Type B pancreatic cell (in vitro differentiated cells): Measurements from ENCODE around the gene PRRC1. TPM values are rescaled to one million over a fixed set of nuclear protein-coding genes. Genes with fewer than 3 reads are reported as not detected.
A peak's percentile ranks its signal among the peaks of the same experiment; 100 is the strongest.
"Not testable (repeated sequence)": the region's sequence is repeated elsewhere in the genome, so short reads cannot be mapped to it uniquely, and the experiment has no call there.

Source experiments
- DNase-seq: peaks from one replicate; pipeline ENCODE4 v3.0.0; 2021; ENCODE audit warnings: mixed read lengths; ENCODE audit not compliant: unreplicated experiment; ENCODE audit errors: extremely low spot score
- H3K27ac Mint-ChIP-seq: 2 replicates; pipeline ENCODE4 v1.8.0; 2021; ENCODE audit warnings: mild to moderate bottlenecking, mixed read lengths
- H3K27me3 Mint-ChIP-seq: 2 replicates; pipeline ENCODE4 v1.8.0; 2021; ENCODE audit warnings: mixed read lengths
- H3K36me3 Mint-ChIP-seq: 2 replicates; pipeline ENCODE4 v1.8.0; 2021; ENCODE audit warnings: mixed read lengths
- H3K4me1 Mint-ChIP-seq: one replicate; pipeline ENCODE4 v1.8.0; 2021; ENCODE audit warnings: mixed read lengths; ENCODE audit not compliant: unreplicated experiment
- H3K4me3 Mint-ChIP-seq: 2 replicates; pipeline ENCODE4 v1.8.0; 2021; ENCODE audit warnings: mild to moderate bottlenecking, mixed read lengths
- H3K9me3 Mint-ChIP-seq: 2 replicates; pipeline ENCODE4 v1.8.0; 2021; ENCODE audit warnings: mixed read lengths
- total RNA-seq: library from RNA; stranded (reverse); gene quantifications from 2 replicates; pipeline ENCODE4 v1.2.1, GENCODE V29; 2021; ENCODE audit warnings: low replicate concordance
- TF ChIP-seq, protein P1 (sequence below): fragments of 200-600 bp; sonication (generic); conservative IDR thresholded peaks from 2 replicates; pipeline ENCODE4 v1.5.0; 2021; ENCODE audit warnings: antibody characterized with exemption, mild to moderate bottlenecking

PRRC1 gene
- total RNA-seq, 1 donor from 2014 or later = 75.1 TPM

DNA sequence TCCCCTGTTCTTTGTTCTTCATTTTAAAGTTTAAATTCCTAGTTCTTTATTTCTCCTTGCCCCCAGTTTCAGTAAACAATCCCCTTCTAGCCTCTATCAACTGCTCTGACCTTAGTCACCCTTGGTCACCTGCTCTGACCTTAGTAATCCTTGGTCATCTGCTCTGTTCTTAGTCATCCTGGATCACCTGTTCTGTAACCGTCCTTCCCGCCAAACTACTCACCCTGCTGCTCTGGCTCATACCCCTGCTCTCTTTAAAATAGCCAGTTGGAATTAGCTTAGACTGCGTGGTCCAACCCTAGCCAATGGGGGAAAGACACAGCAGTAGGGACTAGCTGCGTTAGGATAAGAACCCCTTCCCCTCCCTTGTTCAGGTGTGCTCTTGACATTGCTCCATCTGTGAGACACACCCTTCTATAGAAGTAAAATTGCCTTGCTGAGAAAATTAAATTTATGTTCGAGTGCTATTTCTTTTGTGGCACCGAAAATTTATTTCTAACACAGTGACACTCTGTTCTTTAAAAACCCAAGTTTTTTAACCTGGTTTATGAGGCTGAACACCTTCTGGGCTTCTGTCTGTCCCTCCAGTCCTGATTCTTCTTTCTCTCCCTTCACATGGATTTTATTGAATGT, 3.8 kb downstream of the PRRC1 start:
- TF ChIP-seq, protein P1, sequence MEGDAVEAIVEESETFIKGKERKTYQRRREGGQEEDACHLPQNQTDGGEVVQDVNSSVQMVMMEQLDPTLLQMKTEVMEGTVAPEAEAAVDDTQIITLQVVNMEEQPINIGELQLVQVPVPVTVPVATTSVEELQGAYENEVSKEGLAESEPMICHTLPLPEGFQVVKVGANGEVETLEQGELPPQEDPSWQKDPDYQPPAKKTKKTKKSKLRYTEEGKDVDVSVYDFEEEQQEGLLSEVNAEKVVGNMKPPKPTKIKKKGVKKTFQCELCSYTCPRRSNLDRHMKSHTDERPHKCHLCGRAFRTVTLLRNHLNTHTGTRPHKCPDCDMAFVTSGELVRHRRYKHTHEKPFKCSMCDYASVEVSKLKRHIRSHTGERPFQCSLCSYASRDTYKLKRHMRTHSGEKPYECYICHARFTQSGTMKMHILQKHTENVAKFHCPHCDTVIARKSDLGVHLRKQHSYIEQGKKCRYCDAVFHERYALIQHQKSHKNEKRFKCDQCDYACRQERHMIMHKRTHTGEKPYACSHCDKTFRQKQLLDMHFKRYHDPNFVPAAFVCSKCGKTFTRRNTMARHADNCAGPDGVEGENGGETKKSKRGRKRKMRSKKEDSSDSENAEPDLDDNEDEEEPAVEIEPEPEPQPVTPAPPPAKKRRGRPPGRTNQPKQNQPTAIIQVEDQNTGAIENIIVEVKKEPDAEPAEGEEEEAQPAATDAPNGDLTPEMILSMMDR = no peak
- Mint-ChIP-seq H3K4me1 (peaks cover 16% of the 10 kb centered on the region), H3K4me3 (peak overlapping the region; percentile 5), H3K27ac (peak overlapping the region; percentile 41), H3K36me3 (peaks cover 49% of the 10 kb centered on the region), H3K27me3 (no peaks in the 10 kb centered on the region), H3K9me3 (peaks cover 4% of the 10 kb centered on the region)
- DNase-seq = no peak

DNA sequence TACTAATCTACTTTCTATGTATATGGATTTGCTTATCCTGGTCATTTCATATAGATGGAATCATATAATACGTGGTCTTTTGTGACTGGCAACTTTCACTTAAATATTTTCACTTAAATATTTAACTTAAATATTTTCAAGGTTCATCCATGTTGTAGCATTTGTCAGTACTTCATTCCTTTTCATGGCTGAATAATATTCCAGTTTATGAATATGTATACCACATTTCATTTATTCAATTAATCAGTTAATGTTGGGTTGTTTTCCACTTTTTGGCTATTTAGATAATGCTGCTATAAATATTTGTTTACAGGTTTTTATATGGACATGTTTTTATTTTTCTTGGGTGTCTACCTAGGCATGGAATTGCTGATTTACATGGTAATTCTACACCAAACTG, 7.7 kb downstream of the PRRC1 start:
- Mint-ChIP-seq H3K36me3 (peaks cover 54% of the 10 kb centered on the region), H3K4me1 (peaks cover 4% of the 10 kb centered on the region), H3K27me3 (no peaks in the 10 kb centered on the region), H3K27ac (no peak overlapping the region), H3K4me3 (no peak overlapping the region), H3K9me3 (peaks cover 4% of the 10 kb centered on the region)
- DNase-seq = no peak
- TF ChIP-seq, protein P1 = no peak

DNA sequence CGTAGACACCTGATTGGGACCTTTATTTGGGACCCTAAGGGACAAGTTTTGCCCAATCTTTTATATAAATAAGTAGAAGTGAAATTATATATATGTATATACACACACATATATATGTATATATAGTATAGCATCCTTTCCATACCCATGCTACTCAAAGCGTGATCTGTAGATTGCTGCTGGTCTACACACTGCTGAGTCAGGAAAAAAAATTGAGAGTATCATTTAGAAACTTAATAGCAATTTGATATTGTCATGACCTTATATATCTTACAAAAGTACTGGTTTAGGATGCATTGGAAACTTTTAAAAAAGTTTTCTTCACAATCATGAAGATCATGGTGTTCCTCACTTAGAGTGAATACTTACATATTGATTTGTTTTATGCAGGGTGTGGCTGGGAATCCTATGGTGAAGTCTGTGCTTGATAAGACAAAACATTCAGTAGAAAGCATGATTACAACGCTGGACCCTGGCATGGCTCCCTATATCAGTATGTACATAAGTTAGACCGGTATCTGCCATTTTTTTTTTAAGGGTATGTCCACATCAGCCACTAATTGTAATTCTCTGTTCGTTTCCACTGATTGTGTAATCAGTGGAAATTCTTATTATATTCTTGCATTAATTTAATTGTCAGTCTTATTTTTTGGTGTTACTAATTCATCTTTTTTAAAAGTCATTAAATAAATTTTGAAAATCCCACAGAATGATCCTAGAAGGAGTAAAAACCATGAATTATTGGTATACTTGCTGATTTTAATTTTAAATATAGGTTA, 12.7 kb downstream of the PRRC1 start:
- H3K27me3 Mint-ChIP-seq = no peaks in the 10 kb centered on the region
- no peaks in the 10 kb centered on the region for H3K9me3 Mint-ChIP-seq
- H3K27ac Mint-ChIP-seq = no peak overlapping the region
- peaks cover 39% of the 10 kb centered on the region for H3K36me3 Mint-ChIP-seq
- H3K4me3 Mint-ChIP-seq = no peak overlapping the region
- no peaks in the 10 kb centered on the region for H3K4me1 Mint-ChIP-seq
- TF ChIP-seq, protein P1 = no peak
- no peak for DNase-seq

DNA sequence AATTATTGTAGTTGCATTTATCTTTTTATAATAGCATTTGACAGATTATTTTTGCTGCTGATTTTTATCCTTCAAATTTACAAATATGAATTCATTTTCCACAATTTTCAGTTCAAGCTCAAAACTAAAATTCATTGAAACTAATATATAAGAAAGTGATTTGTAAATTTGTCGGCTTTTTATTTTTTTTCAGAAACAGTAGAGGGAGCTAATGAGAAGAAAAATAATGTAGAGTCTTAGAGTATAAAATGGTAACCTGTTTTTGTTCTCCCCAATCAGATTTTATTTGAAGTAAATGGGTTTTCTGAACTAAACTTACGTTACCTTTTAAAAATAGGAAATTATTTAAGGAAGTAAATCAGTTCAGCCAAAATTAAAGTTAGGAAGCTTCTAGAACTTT, 19.2 kb downstream of the PRRC1 start:
- H3K36me3 Mint-ChIP-seq = peaks cover 65% of the 10 kb centered on the region
- peaks cover 6% of the 10 kb centered on the region for H3K9me3 Mint-ChIP-seq
- no peaks in the 10 kb centered on the region for H3K27me3 Mint-ChIP-seq
- H3K4me3 Mint-ChIP-seq = no peak overlapping the region
- no peak for DNase-seq
- no peaks in the 10 kb centered on the region for H3K4me1 Mint-ChIP-seq
- TF ChIP-seq, protein P1 = peak; percentile 69
- H3K27ac Mint-ChIP-seq = no peak overlapping the region

DNA sequence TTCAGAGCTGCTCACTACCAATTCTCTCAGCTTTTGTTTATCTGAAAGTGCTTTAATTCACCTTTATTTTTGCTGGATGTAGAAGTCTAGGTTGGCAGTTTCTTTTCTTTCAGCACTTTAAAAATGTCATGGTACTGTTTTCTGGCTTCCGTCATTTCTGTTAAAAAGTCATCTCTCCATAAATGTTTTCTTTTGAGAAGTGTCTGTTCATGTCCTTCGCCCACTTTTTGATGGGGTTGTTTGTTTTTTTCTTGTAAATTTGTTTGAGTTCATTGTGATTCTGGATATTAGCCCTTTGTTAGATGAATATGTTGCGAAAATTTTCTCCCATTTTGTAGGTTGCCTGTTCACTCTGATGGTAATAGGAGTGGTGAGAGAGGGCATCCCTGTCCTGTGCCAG, 23.1 kb downstream of the PRRC1 start:
- not testable (repeated sequence) for H3K4me1 Mint-ChIP-seq, H3K4me3 Mint-ChIP-seq, DNase-seq, H3K9me3 Mint-ChIP-seq, H3K27ac Mint-ChIP-seq, H3K27me3 Mint-ChIP-seq
- peaks cover 59% of the 10 kb centered on the region for H3K36me3 Mint-ChIP-seq

DNA sequence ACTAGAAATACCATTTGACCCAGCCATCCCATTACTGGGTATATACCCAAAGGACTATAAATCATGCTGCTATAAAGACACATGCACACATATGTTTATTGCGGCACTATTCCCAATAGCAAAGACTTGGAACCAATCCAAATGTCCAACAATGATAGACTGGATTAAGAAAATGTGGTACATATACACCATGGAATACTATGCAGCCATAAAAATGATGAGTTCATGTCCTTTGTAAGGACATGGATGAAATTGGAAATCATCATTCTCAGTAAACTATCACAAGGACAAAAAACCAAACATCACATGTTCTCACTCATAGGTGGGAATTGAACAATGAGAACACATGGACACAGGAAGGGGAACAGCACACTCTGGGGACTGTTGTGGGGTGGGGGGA, 27.8 kb downstream of the PRRC1 start:
- H3K9me3 Mint-ChIP-seq, H3K27ac Mint-ChIP-seq, DNase-seq, H3K27me3 Mint-ChIP-seq, H3K4me1 Mint-ChIP-seq, H3K4me3 Mint-ChIP-seq: not testable (repeated sequence)
- H3K36me3 Mint-ChIP-seq = peaks cover 38% of the 10 kb centered on the region
